ENCODE data around the gene ZSCAN21.

The ZSCAN21 gene

DNA sequence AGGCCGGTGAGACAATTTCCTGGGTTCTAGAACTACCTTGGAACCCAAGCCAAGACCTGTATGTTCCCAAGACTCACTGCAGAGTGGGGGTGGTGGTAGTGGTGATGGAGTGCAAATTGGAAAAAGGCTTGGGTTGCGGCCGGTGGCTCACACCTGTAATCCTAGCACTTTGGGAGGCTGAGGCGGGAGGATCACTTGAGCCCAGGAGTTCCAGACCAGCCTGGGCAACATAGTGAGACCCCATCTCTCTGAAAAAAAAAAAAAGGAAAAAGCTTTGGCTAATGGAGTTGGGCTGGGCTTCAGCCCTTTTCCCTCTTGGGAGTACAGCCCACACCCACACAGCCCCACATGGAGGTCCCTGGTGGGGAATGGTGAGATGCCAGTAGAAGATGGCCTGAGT lies 56.0 kb downstream of the ZSCAN21 start:
- TF ChIP-seq, protein P1, sequence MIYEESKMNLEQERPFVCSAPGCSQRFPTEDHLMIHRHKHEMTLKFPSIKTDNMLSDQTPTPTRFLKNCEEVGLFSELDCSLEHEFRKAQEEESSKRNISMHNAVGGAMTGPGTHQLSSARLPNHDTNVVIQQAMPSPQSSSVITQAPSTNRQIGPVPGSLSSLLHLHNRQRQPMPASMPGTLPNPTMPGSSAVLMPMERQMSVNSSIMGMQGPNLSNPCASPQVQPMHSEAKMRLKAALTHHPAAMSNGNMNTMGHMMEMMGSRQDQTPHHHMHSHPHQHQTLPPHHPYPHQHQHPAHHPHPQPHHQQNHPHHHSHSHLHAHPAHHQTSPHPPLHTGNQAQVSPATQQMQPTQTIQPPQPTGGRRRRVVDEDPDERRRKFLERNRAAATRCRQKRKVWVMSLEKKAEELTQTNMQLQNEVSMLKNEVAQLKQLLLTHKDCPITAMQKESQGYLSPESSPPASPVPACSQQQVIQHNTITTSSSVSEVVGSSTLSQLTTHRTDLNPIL (CRISPR knock-in tag; IDR thresholded peaks at IDR 0.05; ENCODE audit: low read depth) = no peak
- no peak for TF ChIP-seq GLIS3 (CRISPR knock-in tag; IDR thresholded peaks at IDR 0.05)
- TF ChIP-seq, protein P2, sequence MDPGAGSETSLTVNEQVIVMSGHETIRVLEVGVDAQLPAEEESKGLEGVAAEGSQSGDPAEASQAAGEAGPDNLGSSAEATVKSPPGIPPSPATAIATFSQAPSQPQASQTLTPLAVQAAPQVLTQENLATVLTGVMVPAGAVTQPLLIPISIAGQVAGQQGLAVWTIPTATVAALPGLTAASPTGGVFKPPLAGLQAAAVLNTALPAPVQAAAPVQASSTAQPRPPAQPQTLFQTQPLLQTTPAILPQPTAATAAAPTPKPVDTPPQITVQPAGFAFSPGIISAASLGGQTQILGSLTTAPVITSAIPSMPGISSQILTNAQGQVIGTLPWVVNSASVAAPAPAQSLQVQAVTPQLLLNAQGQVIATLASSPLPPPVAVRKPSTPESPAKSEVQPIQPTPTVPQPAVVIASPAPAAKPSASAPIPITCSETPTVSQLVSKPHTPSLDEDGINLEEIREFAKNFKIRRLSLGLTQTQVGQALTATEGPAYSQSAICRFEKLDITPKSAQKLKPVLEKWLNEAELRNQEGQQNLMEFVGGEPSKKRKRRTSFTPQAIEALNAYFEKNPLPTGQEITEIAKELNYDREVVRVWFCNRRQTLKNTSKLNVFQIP (CRISPR knock-in tag; IDR thresholded peaks at IDR 0.05; ENCODE audit: borderline replicate concordance, low read depth) = no peak
- ATAC-seq = no peak

DNA sequence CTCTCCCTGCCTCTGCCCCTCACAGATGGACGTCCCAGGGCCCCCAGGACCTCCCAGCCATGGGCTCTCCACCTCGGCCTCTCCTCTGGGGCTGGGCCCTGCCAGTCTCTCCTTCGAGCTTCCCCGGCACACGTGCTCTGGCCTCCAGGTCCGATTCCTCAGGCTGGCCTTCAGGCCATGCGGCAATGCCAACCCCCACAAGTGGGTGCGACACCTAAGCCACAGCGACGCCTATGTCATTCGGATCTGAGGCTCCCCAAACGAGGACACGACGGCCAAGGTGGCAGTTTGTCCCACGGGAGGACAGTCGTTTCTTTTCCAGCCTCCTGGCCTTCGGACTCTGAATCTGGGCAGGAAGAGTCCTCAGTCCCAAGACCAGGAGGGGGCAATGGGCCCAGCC lies 57.1 kb downstream of the ZSCAN21 start:
- no peak for ATAC-seq
- TF ChIP-seq, protein P3, sequence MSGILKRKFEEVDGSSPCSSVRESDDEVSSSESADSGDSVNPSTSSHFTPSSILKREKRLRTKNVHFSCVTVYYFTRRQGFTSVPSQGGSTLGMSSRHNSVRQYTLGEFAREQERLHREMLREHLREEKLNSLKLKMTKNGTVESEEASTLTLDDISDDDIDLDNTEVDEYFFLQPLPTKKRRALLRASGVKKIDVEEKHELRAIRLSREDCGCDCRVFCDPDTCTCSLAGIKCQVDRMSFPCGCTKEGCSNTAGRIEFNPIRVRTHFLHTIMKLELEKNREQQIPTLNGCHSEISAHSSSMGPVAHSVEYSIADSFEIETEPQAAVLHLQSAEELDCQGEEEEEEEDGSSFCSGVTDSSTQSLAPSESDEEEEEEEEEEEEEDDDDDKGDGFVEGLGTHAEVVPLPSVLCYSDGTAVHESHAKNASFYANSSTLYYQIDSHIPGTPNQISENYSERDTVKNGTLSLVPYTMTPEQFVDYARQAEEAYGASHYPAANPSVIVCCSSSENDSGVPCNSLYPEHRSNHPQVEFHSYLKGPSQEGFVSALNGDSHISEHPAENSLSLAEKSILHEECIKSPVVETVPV (CRISPR knock-in tag; IDR thresholded peaks at IDR 0.05) = no peak
- no peak for TF ChIP-seq PPARA (CRISPR knock-in tag; IDR thresholded peaks at IDR 0.05; ENCODE audit: borderline replicate concordance)
- no peak for TF ChIP-seq ARNTL (CRISPR knock-in tag; IDR thresholded peaks at IDR 0.05; ENCODE audit: borderline replicate concordance, low read depth)
- TF ChIP-seq ZFP3 (CRISPR knock-in tag; IDR thresholded peaks at IDR 0.05) = no peak
- no peak for TF ChIP-seq GLIS3 (CRISPR knock-in tag; IDR thresholded peaks at IDR 0.05)
- TF ChIP-seq OSR1 (CRISPR knock-in tag; IDR thresholded peaks at IDR 0.05) = no peak
- TF ChIP-seq, protein P1 (CRISPR knock-in tag; IDR thresholded peaks at IDR 0.05; ENCODE audit: low read depth) = no peak
- TF ChIP-seq, protein P4, sequence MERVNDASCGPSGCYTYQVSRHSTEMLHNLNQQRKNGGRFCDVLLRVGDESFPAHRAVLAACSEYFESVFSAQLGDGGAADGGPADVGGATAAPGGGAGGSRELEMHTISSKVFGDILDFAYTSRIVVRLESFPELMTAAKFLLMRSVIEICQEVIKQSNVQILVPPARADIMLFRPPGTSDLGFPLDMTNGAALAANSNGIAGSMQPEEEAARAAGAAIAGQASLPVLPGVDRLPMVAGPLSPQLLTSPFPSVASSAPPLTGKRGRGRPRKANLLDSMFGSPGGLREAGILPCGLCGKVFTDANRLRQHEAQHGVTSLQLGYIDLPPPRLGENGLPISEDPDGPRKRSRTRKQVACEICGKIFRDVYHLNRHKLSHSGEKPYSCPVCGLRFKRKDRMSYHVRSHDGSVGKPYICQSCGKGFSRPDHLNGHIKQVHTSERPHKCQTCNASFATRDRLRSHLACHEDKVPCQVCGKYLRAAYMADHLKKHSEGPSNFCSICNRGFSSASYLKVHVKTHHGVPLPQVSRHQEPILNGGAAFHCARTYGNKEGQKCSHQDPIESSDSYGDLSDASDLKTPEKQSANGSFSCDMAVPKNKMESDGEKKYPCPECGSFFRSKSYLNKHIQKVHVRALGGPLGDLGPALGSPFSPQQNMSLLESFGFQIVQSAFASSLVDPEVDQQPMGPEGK (CRISPR knock-in tag; IDR thresholded peaks at IDR 0.05; ENCODE audit: borderline replicate concordance) = no peak
- TF ChIP-seq ZFP30 (CRISPR knock-in tag; IDR thresholded peaks at IDR 0.05) = no peak
- TF ChIP-seq, protein P5, sequence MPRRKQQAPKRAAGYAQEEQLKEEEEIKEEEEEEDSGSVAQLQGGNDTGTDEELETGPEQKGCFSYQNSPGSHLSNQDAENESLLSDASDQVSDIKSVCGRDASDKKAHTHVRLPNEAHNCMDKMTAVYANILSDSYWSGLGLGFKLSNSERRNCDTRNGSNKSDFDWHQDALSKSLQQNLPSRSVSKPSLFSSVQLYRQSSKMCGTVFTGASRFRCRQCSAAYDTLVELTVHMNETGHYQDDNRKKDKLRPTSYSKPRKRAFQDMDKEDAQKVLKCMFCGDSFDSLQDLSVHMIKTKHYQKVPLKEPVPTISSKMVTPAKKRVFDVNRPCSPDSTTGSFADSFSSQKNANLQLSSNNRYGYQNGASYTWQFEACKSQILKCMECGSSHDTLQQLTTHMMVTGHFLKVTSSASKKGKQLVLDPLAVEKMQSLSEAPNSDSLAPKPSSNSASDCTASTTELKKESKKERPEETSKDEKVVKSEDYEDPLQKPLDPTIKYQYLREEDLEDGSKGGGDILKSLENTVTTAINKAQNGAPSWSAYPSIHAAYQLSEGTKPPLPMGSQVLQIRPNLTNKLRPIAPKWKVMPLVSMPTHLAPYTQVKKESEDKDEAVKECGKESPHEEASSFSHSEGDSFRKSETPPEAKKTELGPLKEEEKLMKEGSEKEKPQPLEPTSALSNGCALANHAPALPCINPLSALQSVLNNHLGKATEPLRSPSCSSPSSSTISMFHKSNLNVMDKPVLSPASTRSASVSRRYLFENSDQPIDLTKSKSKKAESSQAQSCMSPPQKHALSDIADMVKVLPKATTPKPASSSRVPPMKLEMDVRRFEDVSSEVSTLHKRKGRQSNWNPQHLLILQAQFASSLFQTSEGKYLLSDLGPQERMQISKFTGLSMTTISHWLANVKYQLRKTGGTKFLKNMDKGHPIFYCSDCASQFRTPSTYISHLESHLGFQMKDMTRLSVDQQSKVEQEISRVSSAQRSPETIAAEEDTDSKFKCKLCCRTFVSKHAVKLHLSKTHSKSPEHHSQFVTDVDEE (CRISPR knock-in tag; IDR thresholded peaks at IDR 0.05) = no peak
- TF ChIP-seq, protein P2 (CRISPR knock-in tag; IDR thresholded peaks at IDR 0.05; ENCODE audit: borderline replicate concordance, low read depth) = no peak
- TF ChIP-seq CSDC2 (CRISPR knock-in tag; IDR thresholded peaks at IDR 0.05) = no peak
- TF ChIP-seq BACH2 (CRISPR knock-in tag; IDR thresholded peaks at IDR 0.05; ENCODE audit: borderline replicate concordance) = no peak
- no peak for TF ChIP-seq ZC3H10 (CRISPR knock-in tag; IDR thresholded peaks at IDR 0.05)
- TF ChIP-seq RARB (CRISPR knock-in tag; IDR thresholded peaks at IDR 0.05) = no peak
- no peak for TF ChIP-seq SNAI2 (CRISPR knock-in tag; IDR thresholded peaks at IDR 0.05)
- TF ChIP-seq ESRRG (CRISPR knock-in tag; IDR thresholded peaks at IDR 0.05) = no peak
- TF ChIP-seq ZNF565 (CRISPR knock-in tag; conservative IDR thresholded peaks at IDR 0.05; ENCODE audit: low read depth) = no peak
- no peak for TF ChIP-seq ZNF8 (CRISPR knock-in tag; IDR thresholded peaks at IDR 0.05)
